ENCODE data around the gene NTMT1.
"Not testable (repeated sequence)": the region's sequence is repeated elsewhere in the genome, so short reads cannot be mapped to it uniquely, and the experiment has no call there.

GRCh38 chr9:129592790-129593189, 33.2 kb upstream of the NTMT1 start:
- TF ChIP-seq CTCF (conservative IDR thresholded peaks at IDR 0.05; ENCODE audit: low read depth, low read length); EZH2 (IDR thresholded peaks at IDR 0.05; ENCODE audit: borderline replicate concordance, low read depth, low read length, poor library complexity, severe bottlenecking): not testable (repeated sequence)
